CD4-positive, CD25-positive, alpha-beta regulatory T cell (primary cell): Measurements from ENCODE around the gene IRF2BP2. TPM values are rescaled to one million over a fixed set of nuclear protein-coding genes. Genes with fewer than 3 reads are reported as not detected.

ENCODE experiments used
- ATAC-seq, 2 donors: fragments of 150-1000 bp; cut with Tn5 transposase; one replicate each; pipeline ENCODE4 v1.10.0; 2021; ENCODE audit warnings: low read depth in 2 of 2, moderate number of reproducible peaks in 2 of 2, moderate library complexity in 1 of 2
- DNase-seq, 3 donors: peaks; one replicate each; pipeline versions ENCODE4 v3.0.0 to v3.0.0-alpha.2; 2012 to 2022; ENCODE audit warnings: mixed read lengths in 1 of 3
- H3K27ac ChIP-seq: one replicate; pipeline ENCODE4 v1.7.0; 2013; ENCODE audit warnings: mild to moderate bottlenecking, low read length; ENCODE audit not compliant: insufficient read depth, poor library complexity, severe bottlenecking
- H3K27me3 ChIP-seq: one replicate; pipeline ENCODE4 v1.7.0; 2013; ENCODE audit warnings: low read length; ENCODE audit not compliant: control insufficient read depth, insufficient read depth
- H3K36me3 ChIP-seq: one replicate; pipeline ENCODE4 v1.7.0; 2013; ENCODE audit warnings: mild to moderate bottlenecking, low read length, moderate library complexity; ENCODE audit not compliant: control insufficient read depth, insufficient read depth
- H3K4me1 ChIP-seq: 2 replicates; pipeline ENCODE4 v1.7.0; 2013; ENCODE audit warnings: mild to moderate bottlenecking, low read length; ENCODE audit not compliant: insufficient read depth, control insufficient read depth, poor library complexity, severe bottlenecking
- H3K4me3 ChIP-seq: one replicate; pipeline ENCODE4 v1.7.0; 2013; ENCODE audit warnings: low read depth, mild to moderate bottlenecking, low read length, moderate library complexity
- H3K9me3 ChIP-seq, 2 experiments: 1 replicate in 1 of 2; 2 replicates in 1 of 2; pipeline ENCODE4 v1.7.0; 2013; ENCODE audit warnings: low read length in 2 of 2, mild to moderate bottlenecking in 1 of 2, moderate library complexity in 1 of 2; ENCODE audit not compliant: control insufficient read depth in 2 of 2
- H3K27ac Mint-ChIP-seq, 3 donors: one replicate each; pipeline ENCODE4 v1.8.0; 2020 to 2022; ENCODE audit warnings: mild to moderate bottlenecking in 3 of 3, mixed read lengths in 3 of 3, moderate library complexity in 2 of 3
- H3K27me3 Mint-ChIP-seq: one replicate; pipeline ENCODE4 v1.8.0; 2022; ENCODE audit warnings: mild to moderate bottlenecking, mixed read lengths
- H3K36me3 Mint-ChIP-seq: one replicate; pipeline ENCODE4 v1.8.0; 2020; ENCODE audit warnings: mixed read lengths
- H3K4me1 Mint-ChIP-seq, 4 donors: one replicate each; pipeline ENCODE4 v1.8.0; 2020 to 2022; ENCODE audit warnings: mixed read lengths in 4 of 4, mild to moderate bottlenecking in 1 of 4
- H3K4me3 Mint-ChIP-seq, 4 donors: one replicate each; pipeline ENCODE4 v1.8.0; 2020 to 2022; ENCODE audit warnings: mild to moderate bottlenecking in 4 of 4, mixed read lengths in 4 of 4, moderate library complexity in 3 of 4
- H3K9me3 Mint-ChIP-seq, 7 donors: one replicate each; pipeline ENCODE4 v1.8.0; 2020 to 2022; ENCODE audit warnings: mixed read lengths in 7 of 7, mild to moderate bottlenecking in 3 of 7, moderate library complexity in 2 of 7
- polyA plus RNA-seq, 4 donors: library from polyadenylated mRNA; unstranded; fragments of 300-500 nt; fragmentation: Illumina TruSeq; gene quantifications; one replicate each; pipeline ENCODE4 v1.2.3, GENCODE V29; 2021
- total RNA-seq: library from RNA; stranded (reverse); gene quantifications from one replicate; pipeline ENCODE4 v1.2.3, GENCODE V29; 2022

IRF2BP2 gene
- total and polyA plus RNA-seq, 5 donors from 2014 or later = 21.1 to 375 (median 25.4) TPM

- DNase-seq = no peak
- Histone ChIP-seq H3K4me3 (no peak overlapping the region), H3K27me3 (no peaks in the 10 kb centered on the region), H3K27ac (no peak overlapping the region), H3K9me3 (no peaks in the 10 kb centered on the region), H3K36me3 (no peaks in the 10 kb centered on the region), H3K4me1 (no peaks in the 10 kb centered on the region)
- peak overlapping the region in 1 of 4 donors; percentile 27 for H3K4me3 Mint-ChIP-seq
- H3K4me1 Mint-ChIP-seq = no peaks in the 10 kb centered on the region
- H3K27me3 Mint-ChIP-seq = peaks cover 6% of the 10 kb centered on the region
- no peak overlapping the region for H3K27ac Mint-ChIP-seq
- no peak for ATAC-seq
- peaks cover 0 to 2% (median 0%) of the 10 kb centered on the region in 7 donors for H3K9me3 Mint-ChIP-seq
- H3K36me3 Mint-ChIP-seq = no peaks in the 10 kb centered on the region
Measured at GRCh38 chr1:234570329-234571120, 39.5 kb downstream of the IRF2BP2 start.

GRCh38 chr1:234568345-234568744, 41.6 kb downstream of the IRF2BP2 start:
- no peaks in the 10 kb centered on the region for H3K36me3 Mint-ChIP-seq
- ATAC-seq (no peak), DNase-seq (no peak)
- no peaks in the 10 kb centered on the region for H3K9me3 ChIP-seq
- H3K4me3 ChIP-seq = no peak overlapping the region
- no peaks in the 10 kb centered on the region for H3K27me3 ChIP-seq
- H3K4me1 Mint-ChIP-seq = no peaks in the 10 kb centered on the region
- peaks cover 9% of the 10 kb centered on the region for H3K27me3 Mint-ChIP-seq
- peaks cover 0 to 2% (median 0%) of the 10 kb centered on the region in 7 donors for H3K9me3 Mint-ChIP-seq
- H3K27ac Mint-ChIP-seq = no peak overlapping the region
- H3K4me3 Mint-ChIP-seq = no peak overlapping the region
- no peak overlapping the region for H3K27ac ChIP-seq
- no peaks in the 10 kb centered on the region for H3K4me1 ChIP-seq
- H3K36me3 ChIP-seq = no peaks in the 10 kb centered on the region

GRCh38 chr1:234565132-234565531, 44.8 kb downstream of the IRF2BP2 start:
- Mint-ChIP-seq H3K4me3 (no peak overlapping the region), H3K9me3 (peaks cover 0 to 2% (median 0%) of the 10 kb centered on the region in 7 donors), H3K27ac (no peak overlapping the region), H3K4me1 (no peaks in the 10 kb centered on the region), H3K27me3 (peaks cover 9% of the 10 kb centered on the region), H3K36me3 (no peaks in the 10 kb centered on the region)
- H3K9me3 ChIP-seq = no peaks in the 10 kb centered on the region
- ATAC-seq (no peak), DNase-seq (no peak)
- no peaks in the 10 kb centered on the region for H3K4me1 ChIP-seq
- no peak overlapping the region for H3K27ac ChIP-seq
- no peak overlapping the region for H3K4me3 ChIP-seq
- no peaks in the 10 kb centered on the region for H3K27me3 ChIP-seq
- H3K36me3 ChIP-seq = no peaks in the 10 kb centered on the region

GRCh38 chr1:234564035-234565029, 45.6 kb downstream of the IRF2BP2 start:
- Histone ChIP-seq H3K27ac (no peak overlapping the region), H3K4me3 (no peak overlapping the region), H3K4me1 (no peaks in the 10 kb centered on the region), H3K27me3 (no peaks in the 10 kb centered on the region), H3K9me3 (no peaks in the 10 kb centered on the region), H3K36me3 (no peaks in the 10 kb centered on the region)
- Mint-ChIP-seq H3K27me3 (peaks cover 9% of the 10 kb centered on the region), H3K4me1 (no peaks in the 10 kb centered on the region), H3K4me3 (no peak overlapping the region), H3K36me3 (no peaks in the 10 kb centered on the region), H3K27ac (no peak overlapping the region), H3K9me3 (peaks cover 0 to 2% (median 0%) of the 10 kb centered on the region in 7 donors)
- no peak for DNase-seq
- no peak for ATAC-seq

GRCh38 chr1:234562334-234562733, 47.6 kb downstream of the IRF2BP2 start:
- Mint-ChIP-seq H3K36me3 (no peaks in the 10 kb centered on the region), H3K27ac (no peak overlapping the region), H3K9me3 (peaks cover 0 to 2% (median 0%) of the 10 kb centered on the region in 7 donors), H3K27me3 (peaks cover 4% of the 10 kb centered on the region), H3K4me3 (no peak overlapping the region), H3K4me1 (no peaks in the 10 kb centered on the region)
- no peaks in the 10 kb centered on the region for H3K27me3 ChIP-seq
- H3K4me3 ChIP-seq = no peak overlapping the region
- DNase-seq (no peak), ATAC-seq (no peak)
- H3K36me3 ChIP-seq = no peaks in the 10 kb centered on the region
- no peaks in the 10 kb centered on the region for H3K4me1 ChIP-seq
- no peaks in the 10 kb centered on the region for H3K9me3 ChIP-seq
- no peak overlapping the region for H3K27ac ChIP-seq

DNA sequence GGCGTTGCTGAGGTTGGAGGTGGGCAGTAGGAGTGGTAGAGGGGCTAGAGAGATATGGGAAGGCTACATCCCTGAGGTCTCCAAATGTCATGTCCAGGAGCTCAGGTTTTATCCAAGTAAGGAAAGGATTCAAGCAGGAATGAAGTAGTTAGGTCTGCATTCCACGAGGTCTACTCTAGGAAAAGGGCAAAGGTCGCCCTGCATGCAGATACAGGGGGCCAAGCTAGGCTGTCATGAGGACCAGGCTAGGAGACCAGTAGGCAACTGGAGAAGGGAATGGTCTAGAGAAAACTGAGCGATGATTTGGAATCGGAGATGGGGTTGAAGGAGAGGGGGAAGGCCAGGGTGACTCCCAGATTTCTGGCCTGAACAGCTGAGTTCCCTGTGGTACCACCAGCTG, 48.7 kb downstream of the IRF2BP2 start:
- Mint-ChIP-seq H3K4me3 (no peak overlapping the region), H3K4me1 (no peaks in the 10 kb centered on the region), H3K9me3 (no peaks in the 10 kb centered on the region), H3K27ac (no peak overlapping the region), H3K36me3 (no peaks in the 10 kb centered on the region), H3K27me3 (peaks cover 4% of the 10 kb centered on the region)
- Histone ChIP-seq H3K27ac (no peak overlapping the region), H3K27me3 (no peaks in the 10 kb centered on the region), H3K36me3 (no peaks in the 10 kb centered on the region), H3K4me1 (no peaks in the 10 kb centered on the region), H3K4me3 (no peak overlapping the region), H3K9me3 (no peaks in the 10 kb centered on the region)
- ATAC-seq (no peak), DNase-seq (no peak)

GRCh38 chr1:234559902-234560676, 49.9 kb downstream of the IRF2BP2 start:
- H3K9me3 Mint-ChIP-seq = no peaks in the 10 kb centered on the region
- no peak overlapping the region for H3K4me3 Mint-ChIP-seq
- Histone ChIP-seq H3K36me3 (no peaks in the 10 kb centered on the region), H3K4me3 (no peak overlapping the region), H3K27me3 (no peaks in the 10 kb centered on the region), H3K27ac (no peak overlapping the region), H3K9me3 (no peaks in the 10 kb centered on the region), H3K4me1 (no peaks in the 10 kb centered on the region)
- no peak for DNase-seq
- no peaks in the 10 kb centered on the region for H3K4me1 Mint-ChIP-seq
- peaks cover 7% of the 10 kb centered on the region for H3K27me3 Mint-ChIP-seq
- no peak for ATAC-seq
- H3K36me3 Mint-ChIP-seq = no peaks in the 10 kb centered on the region
- no peak overlapping the region for H3K27ac Mint-ChIP-seq
